ENCODE results near the gene ARMH4.

Gene ARMH4, protein sequence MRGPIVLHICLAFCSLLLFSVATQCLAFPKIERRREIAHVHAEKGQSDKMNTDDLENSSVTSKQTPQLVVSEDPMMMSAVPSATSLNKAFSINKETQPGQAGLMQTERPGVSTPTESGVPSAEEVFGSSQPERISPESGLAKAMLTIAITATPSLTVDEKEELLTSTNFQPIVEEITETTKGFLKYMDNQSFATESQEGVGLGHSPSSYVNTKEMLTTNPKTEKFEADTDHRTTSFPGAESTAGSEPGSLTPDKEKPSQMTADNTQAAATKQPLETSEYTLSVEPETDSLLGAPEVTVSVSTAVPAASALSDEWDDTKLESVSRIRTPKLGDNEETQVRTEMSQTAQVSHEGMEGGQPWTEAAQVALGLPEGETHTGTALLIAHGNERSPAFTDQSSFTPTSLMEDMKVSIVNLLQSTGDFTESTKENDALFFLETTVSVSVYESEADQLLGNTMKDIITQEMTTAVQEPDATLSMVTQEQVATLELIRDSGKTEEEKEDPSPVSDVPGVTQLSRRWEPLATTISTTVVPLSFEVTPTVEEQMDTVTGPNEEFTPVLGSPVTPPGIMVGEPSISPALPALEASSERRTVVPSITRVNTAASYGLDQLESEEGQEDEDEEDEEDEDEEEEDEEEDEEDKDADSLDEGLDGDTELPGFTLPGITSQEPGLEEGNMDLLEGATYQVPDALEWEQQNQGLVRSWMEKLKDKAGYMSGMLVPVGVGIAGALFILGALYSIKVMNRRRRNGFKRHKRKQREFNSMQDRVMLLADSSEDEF

GRCh38 chr14:58152014-58152857 lies at the start of gene ARMH4:
TSS of gene ARMH4 (minus strand) at chr14:58152213. CDS start at chr14:58139358, 12,855 bp downstream.
- DNase-seq (ENCODE audit: low read depth), result peak; percentile 78

- no peak for DNase-seq (ENCODE audit: low read depth)
These were observed 48.8 kb upstream of the ARMH4 start for GRCh38 chr14:58200846-58201245.

- no peak for DNase-seq (ENCODE audit: low read depth)
These were observed 48.4 kb upstream of the ARMH4 start for GRCh38 chr14:58200480-58200841.

- peak; percentile 69 for DNase-seq (ENCODE audit: low read depth)
These were observed 47.9 kb upstream of the ARMH4 start, which contains the start of gene ACTR10 for GRCh38 chr14:58199726-58200479. TSS of gene ACTR10 (plus strand) at chr14:58200149. CDS start at chr14:58200218, 69 bp downstream.

DNA sequence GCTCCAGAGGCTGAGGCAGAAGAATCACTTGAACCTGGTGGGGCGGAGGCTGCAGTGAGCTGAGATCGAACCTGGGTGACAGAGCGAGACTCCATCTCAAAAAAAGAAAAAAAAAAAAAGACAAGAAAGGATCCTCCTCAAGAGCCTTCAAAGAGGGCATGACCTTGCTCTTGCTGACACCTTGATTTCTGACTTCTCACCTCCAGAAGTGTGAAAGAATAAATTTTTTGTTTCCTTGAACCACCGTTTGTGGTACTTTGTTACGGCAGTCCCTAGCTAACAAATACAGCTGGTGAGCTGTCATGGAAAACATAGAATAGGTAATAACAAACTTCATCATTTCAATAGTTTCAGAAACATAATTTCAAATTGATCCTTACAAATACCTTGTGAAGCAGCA lies 46.1 kb upstream of the ARMH4 start:
- no peak for DNase-seq (ENCODE audit: low read depth)

- DNase-seq (ENCODE audit: low read depth), result no peak
These were observed 44.2 kb upstream of the ARMH4 start for GRCh38 chr14:58196198-58196597.

DNA sequence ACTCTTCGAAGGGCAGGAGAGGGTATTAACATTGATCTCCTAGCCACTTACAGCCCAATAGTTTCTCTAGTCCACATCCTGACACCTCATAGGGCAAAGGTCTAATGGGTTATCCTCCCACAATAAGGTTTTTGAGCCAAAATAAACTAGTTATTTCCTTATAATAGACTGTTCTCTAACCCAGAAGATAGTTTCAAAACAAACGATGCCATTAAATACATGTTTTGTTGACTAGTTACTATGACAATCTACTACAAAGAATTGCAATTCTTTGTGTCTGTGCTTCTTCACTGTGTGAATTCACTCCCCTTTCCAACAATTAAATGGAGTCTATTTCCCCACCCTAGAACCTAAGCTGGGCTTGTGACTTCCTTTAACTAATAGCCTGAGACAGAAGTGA lies 41.5 kb upstream of the ARMH4 start:
- DNase-seq (ENCODE audit: low read depth), result no peak

DNA sequence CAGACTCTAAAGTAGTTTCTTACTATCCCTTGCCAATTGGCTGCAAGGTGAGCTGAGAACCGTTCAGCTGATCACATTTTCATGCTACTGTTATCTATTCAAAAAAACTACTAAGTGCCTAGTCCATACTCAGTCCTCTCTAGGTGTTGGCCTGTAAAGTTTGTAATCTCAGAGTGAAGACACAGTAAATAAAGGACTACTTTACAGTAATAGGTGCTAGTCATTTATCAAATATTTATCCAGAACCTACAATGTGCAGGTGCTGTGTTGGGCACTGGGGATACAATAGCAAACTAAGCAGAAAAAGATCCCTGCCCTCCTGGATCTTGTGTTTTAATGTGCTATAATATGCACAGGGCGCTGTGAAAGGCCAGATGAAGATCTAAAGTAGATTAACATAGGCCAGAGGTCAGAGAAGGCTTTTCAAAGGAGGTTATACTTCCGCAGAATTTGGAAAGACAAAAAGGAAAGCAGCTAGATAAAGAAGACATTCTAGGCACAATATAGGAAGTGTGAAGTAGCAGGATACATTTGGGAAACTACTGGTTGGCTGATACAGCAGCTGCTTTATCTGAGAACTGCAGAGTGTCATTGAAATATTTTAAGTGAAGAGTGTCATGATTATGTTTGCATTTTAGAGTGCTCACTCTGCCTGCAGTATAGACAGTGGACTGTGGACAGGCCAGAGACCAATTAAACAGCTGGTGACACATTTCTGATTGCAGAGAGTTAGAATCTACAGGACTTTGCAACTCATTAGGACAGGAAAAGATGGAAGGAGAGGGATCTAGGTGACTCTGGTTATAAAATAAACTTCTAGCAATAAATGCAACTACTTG lies 40.0 kb upstream of the ARMH4 start:
- no peak for DNase-seq (ENCODE audit: low read depth)

GRCh38 chr14:58189176-58189575 lies 37.2 kb upstream of the ARMH4 start:
- no peak for DNase-seq (ENCODE audit: low read depth)

DNA sequence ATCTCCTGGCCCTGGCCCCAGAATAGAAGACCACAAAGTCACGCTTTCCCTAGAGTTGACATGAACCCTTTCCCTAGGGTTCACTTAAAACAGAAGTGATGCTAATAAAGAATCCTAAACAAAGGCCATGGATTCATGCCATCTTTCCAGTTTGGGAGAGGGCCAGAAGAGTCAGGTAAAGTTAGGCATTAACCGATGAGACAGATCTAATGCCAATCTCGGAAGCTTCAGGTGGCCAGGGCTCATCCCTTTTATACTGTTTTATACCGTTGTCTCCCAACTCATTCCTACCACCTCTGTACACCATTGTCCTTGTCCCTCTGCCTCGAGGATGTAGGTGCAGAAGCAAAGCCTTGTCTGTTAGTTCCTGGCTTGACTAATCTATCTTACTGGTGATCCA lies 25.1 kb upstream of the ARMH4 start:
- no peak for DNase-seq (ENCODE audit: low read depth)

- DNase-seq (ENCODE audit: low read depth), result peak; percentile 87
These were observed 19.1 kb upstream of the ARMH4 start for GRCh38 chr14:58171090-58171489.

DNA sequence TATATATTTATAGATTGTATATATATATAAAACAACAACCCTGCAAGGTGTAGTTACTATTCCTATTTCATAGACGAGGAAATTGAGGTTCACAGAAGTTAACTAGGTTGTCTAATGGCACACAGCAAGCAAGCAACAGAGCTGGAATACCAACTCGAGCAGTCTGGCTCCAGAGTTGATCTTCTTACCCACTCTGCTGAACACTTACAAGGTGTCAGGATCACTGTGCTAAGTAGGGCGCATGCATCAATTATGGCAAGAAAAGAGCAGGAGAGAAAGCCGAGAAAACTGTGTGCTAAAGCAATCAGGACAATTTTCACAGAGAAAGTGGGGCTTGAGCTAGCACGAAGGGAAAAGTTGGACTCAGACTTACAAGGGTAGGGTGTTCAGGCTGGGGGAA lies 15.9 kb upstream of the ARMH4 start:
- DNase-seq (ENCODE audit: low read depth), result no peak

DNA sequence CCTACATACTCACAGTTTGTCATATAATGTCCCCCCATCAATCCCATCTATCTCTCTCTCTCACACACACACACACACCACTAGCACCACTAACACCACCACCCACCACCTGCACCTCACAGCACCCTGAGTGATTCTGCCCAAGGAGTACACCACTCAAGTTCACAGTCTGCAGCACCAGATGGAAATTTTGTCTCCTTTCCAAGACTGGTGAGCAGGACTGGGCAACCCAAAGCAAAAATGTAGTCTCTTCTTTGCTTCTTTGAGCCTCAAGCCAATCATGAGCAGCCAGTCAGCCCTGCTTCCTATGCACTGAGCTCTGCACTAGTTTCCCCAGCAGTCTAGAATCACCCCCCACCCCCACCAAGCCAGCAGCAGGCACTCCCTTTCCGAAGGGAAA lies 15.0 kb upstream of the ARMH4 start:
- DNase-seq (ENCODE audit: low read depth), result no peak

DNA sequence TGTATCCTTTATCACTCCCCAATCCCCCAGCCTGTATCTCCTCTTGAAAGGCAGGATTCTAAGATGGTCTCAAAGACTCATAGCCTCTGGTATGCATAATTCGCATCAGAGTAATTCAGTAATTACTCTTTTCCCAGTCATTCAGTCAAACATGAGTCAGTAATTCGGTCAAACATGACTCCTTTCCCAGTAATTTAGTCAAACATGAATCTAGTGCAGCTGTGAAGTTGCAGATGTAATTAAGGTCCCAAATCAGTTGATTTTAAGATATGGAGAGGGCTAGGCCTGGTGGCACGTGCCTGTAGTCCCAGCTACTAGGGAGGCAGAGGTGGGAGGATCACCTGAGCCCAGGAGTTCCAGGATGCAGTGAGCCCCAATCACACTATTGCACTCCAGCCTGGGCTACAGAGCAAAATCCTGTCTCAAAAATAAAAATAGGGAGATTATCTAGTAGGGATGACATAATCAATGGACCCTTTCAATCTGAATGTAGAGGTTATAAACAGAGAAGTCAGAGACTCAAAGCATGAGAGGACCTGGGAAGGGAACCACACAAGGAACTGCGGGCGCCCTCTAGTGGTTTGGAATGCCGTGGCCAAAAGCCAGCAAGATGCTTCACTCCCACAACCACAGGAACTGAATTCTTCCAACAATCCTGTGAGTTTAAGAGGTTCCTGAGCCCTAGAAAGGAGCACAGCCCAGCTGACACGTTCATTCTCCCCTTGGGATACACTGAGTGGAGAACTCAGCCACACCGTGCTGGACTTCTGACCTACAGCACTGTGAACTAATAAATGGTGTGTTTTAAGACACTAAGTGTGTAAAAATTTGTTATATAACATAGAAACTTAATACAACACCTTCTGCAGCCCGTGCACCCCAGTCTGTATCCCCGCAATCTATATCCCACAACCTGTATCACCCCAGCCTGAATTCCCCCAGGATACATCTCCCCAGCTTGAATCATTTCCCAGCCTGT lies 14.3 kb upstream of the ARMH4 start:
- DNase-seq (ENCODE audit: low read depth), result peak; percentile 79

DNA sequence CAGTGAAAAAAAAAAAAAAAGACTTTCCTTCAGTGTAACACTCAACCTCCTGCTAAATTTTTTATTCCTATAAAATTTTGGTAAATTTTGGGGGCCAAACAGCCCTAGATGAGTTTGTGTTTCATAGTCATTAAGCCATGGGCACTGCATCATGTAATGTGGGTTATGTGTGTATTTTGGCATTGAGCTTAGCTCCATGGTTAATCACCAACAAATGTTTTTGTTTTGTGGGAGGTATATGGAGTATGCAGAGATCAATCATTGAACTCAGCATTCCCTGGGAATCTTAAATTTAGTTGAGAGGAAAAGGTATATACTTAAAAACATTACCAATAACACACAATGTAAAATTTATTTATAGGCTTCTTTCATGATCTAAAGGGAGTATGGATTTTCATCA lies 8.5 kb upstream of the ARMH4 start:
- no peak for DNase-seq (ENCODE audit: low read depth)

GRCh38 chr14:58151133-58152013 lies 640 bp downstream of the ARMH4 start:
- peak; percentile 45 for DNase-seq (ENCODE audit: low read depth)

DNA sequence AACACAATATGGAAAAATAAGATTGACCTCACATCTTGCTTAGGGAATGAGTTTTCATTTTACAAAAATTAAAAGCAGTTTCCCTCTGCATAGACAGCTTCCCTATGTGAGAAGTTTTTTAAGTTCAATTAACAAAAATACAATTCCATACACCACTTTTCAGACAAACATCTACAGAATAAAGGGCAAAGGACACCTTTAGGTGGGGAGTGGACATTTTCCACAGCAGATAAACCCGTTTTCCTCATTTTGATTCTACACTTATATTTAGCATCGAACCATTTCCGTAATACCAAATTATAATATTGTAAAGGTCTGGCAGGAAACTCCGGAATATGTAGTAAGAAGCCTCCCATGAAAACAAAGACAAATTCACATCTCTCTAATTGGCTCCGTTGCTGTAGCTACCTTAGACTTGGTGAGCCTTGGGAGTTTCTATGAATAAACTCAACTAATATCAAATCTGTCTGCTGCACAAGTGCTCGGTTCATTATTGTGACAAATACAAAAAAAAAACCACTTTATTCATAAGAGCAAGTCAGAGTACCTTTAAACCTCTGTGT lies 1.7 kb downstream of the ARMH4 start:
- no peak for DNase-seq (ENCODE audit: low read depth)

- DNase-seq (ENCODE audit: low read depth), result no peak
These were observed 2.8 kb downstream of the ARMH4 start for GRCh38 chr14:58149196-58149595.
